ENCODE results near the gene TMEM9.

GRCh38 chr1:201144701-201145100 lies 9.6 kb downstream of the TMEM9 start:
- TF ChIP-seq EP300 (IDR thresholded peaks at IDR 0.05) (no peak), CTCF (IDR thresholded peaks at IDR 0.05) (no peak), POLR2AphosphoS5 (IDR thresholded peaks at IDR 0.05) (no peak)

All from stomach (tissue), 4 donors.